HepG2 (cell line): ENCODE results near the gene CYP11A1. TPM values are rescaled to one million over a fixed set of nuclear protein-coding genes. Genes with fewer than 3 reads are reported as not detected.

Source experiments
- ATAC-seq: fragments of 200-7000 bp; cut with Tn5 transposase; 3 replicates; pipeline ENCODE4 v1.9.1; 2020; ENCODE audit warnings: mild to moderate bottlenecking, moderate library complexity
- BruUV-seq: library from RNA; stranded (reverse); fragments of 400-500 nt; replicated peaks from 2 replicates; lab custom pipeline; 2021; lab: Mats Ljungman, UMichigan
- CTCF ChIA-PET: fragments of 300-600 bp; formaldehyde crosslinking; extraction: SDS; loops from one replicate; lab custom pipeline; 2021; ENCODE audit warnings: low total read pairs, inconsistent platforms, low intra/inter-chr PET ratio; lab: Yijun Ruan, JAX
- POLR2A ChIA-PET: fragments of 350-600 bp; sonication (Branson Sonifier 250); formaldehyde crosslinking; loops from one replicate; lab custom pipeline; 2020; ENCODE audit warnings: antibody characterized with exemption, inconsistent platforms; lab: Yijun Ruan, JAX
- DNase-seq: peaks from one replicate; pipeline ENCODE4 v3.0.0-alpha.2; 2015; ENCODE audit warnings: low spot score
- FAIRE-seq: peaks from 3 replicates; lab custom pipeline; 2011; peaks lifted over from hg19 to GRCh38; lab: Jason Lieb, UNC
- H2AFZ ChIP-seq: one replicate; pipeline ENCODE4 v1.6.1; 2011; ENCODE audit warnings: low read length, inconsistent platforms
- H3K27ac ChIP-seq: fragments of 300-600 bp; 3 replicates; pipeline ENCODE4 v1.8.0; 2011; ENCODE audit warnings: mixed run types, mild to moderate bottlenecking, mixed read lengths, low read length, inconsistent platforms; ENCODE audit not compliant: insufficient read depth; ENCODE audit errors: extremely low read length
- H3K27me3 ChIP-seq, 2 experiments: fragments of 200-600 bp in 1 of 2; 2 replicates in 1 of 2; 3 replicates in 1 of 2; pipeline versions ENCODE4 v1.6.0 to v1.8.0; 2011; ENCODE audit warnings: low read length in 2 of 2, mild to moderate bottlenecking in 2 of 2, moderate library complexity in 2 of 2, inconsistent platforms in 1 of 2; ENCODE audit not compliant: insufficient read depth in 2 of 2, control insufficient read depth in 1 of 2
- H3K36me3 ChIP-seq, 2 experiments: fragments of 200-600 bp in 1 of 2; replicated peaks in 1 of 2; 2 replicates in 1 of 2; 3 replicates in 1 of 2; pipeline versions ENCODE4 v1.5.1 to v1.8.0; 2011; ENCODE audit warnings: low read length in 2 of 2, inconsistent platforms in 1 of 2; ENCODE audit not compliant: insufficient read depth in 2 of 2, control insufficient read depth in 1 of 2
- H3K4me1 ChIP-seq: 2 replicates; pipeline ENCODE4 v1.5.1; 2012; ENCODE audit warnings: low read length, inconsistent platforms; ENCODE audit not compliant: insufficient read depth
- H3K4me2 ChIP-seq: 2 replicates; pipeline ENCODE4 v1.6.0; 2011; ENCODE audit warnings: low read depth, low read length, inconsistent platforms
- H3K4me3 ChIP-seq, 3 experiments: fragments of 200-600 bp in 1 of 3; sonication (generic), shearing (Covaris generic) in 1 of 3; replicated peaks in 1 of 3; 2 replicates each; pipeline ENCODE4 v1.5.1; 2011 to 2016; ENCODE audit warnings: low read length in 3 of 3, inconsistent platforms in 2 of 3, low read depth in 2 of 3, mild to moderate bottlenecking in 2 of 3, control low read depth in 1 of 3, mixed read lengths in 1 of 3; ENCODE audit not compliant: insufficient read depth in 1 of 3
- H3K79me2 ChIP-seq: one replicate; pipeline ENCODE4 v1.6.1; 2011; ENCODE audit warnings: low read length, inconsistent platforms; ENCODE audit not compliant: insufficient read depth
- H3K9ac ChIP-seq: 2 replicates; pipeline ENCODE4 v1.6.0; 2011; ENCODE audit warnings: mild to moderate bottlenecking, low read depth, low read length, inconsistent platforms; ENCODE audit not compliant: insufficient read depth
- H3K9me3 ChIP-seq: 2 replicates; pipeline ENCODE4 v1.5.1; 2012; ENCODE audit warnings: mild to moderate bottlenecking, low read length
- H4K20me1 ChIP-seq: 2 replicates; pipeline ENCODE4 v1.6.0; 2011; ENCODE audit warnings: inconsistent platforms, mild to moderate bottlenecking, low read length, moderate library complexity; ENCODE audit not compliant: insufficient read depth
- BATF2 ChIP-seq: sonication (generic); formaldehyde crosslinking; IDR thresholded peaks from 2 replicates; pipeline ENCODE4 v1.8.0; 2022; ENCODE audit warnings: mild to moderate bottlenecking, missing genetic modification reagents, moderate library complexity
- EZH2 ChIP-seq: conservative IDR thresholded peaks from 2 replicates; pipeline ENCODE4 v1.6.1; 2012; ENCODE audit warnings: mild to moderate bottlenecking, low read depth, low read length, moderate library complexity
- GTF2F1 ChIP-seq: fragments of 150-350 bp; IDR thresholded peaks from 2 replicates; pipeline ENCODE4 v1.6.1; 2014; ENCODE audit warnings: low read length
- IRF9 ChIP-seq: sonication (generic); formaldehyde crosslinking; IDR thresholded peaks from 2 replicates; pipeline ENCODE4 v1.8.0; 2022; ENCODE audit warnings: missing genetic modification reagents, mild to moderate bottlenecking, borderline replicate concordance
- KDM2A ChIP-seq: sonication (generic); formaldehyde crosslinking; IDR thresholded peaks from 2 replicates; pipeline ENCODE4 v1.4.0; 2020; ENCODE audit warnings: low read depth, missing genetic modification reagents, borderline replicate concordance
- MIER2 ChIP-seq: IDR thresholded peaks from 2 replicates; pipeline ENCODE4 v1.6.1; 2016; ENCODE audit warnings: missing biosample characterization, missing genetic modification reagents
- PCBP1 ChIP-seq: fragments of 200-400 bp; formaldehyde crosslinking; IDR thresholded peaks from 2 replicates; pipeline ENCODE4 v1.6.1; 2017; ENCODE audit warnings: mild to moderate bottlenecking, low read depth, low read length, borderline replicate concordance
- SRF ChIP-seq: IDR thresholded peaks from 2 replicates; pipeline ENCODE4 v1.6.1; 2011; ENCODE audit warnings: mild to moderate bottlenecking, low read depth, low read length, moderate library complexity
- SRSF1 ChIP-seq: fragments of 200-400 bp; formaldehyde crosslinking; optimal IDR thresholded peaks from 2 replicates; pipeline ENCODE3; 2017; ENCODE audit warnings: mild to moderate bottlenecking, low read depth, low read length, moderate library complexity
- TFDP1 ChIP-seq: IDR thresholded peaks from 2 replicates; pipeline ENCODE4 v1.6.1; 2016; ENCODE audit warnings: missing compliant biosample characterization, missing genetic modification reagents, borderline replicate concordance
- UBTF ChIP-seq: sonication (generic); formaldehyde crosslinking; IDR thresholded peaks from 2 replicates; pipeline ENCODE4 v1.4.0; 2020; ENCODE audit warnings: mild to moderate bottlenecking, missing genetic modification reagents
- ZFP36 ChIP-seq: fragments of 150-350 bp; IDR thresholded peaks from 2 replicates; pipeline ENCODE4 v1.6.1; 2018; ENCODE audit warnings: borderline replicate concordance, low read length, low read depth; ENCODE audit not compliant: partially characterized antibody
- ZNF143 ChIP-seq: sonication (generic); formaldehyde crosslinking; IDR thresholded peaks from 2 replicates; pipeline ENCODE4 v1.4.0; 2020; ENCODE audit warnings: missing genetic modification reagents
- ZNF17 ChIP-seq: sonication (generic); formaldehyde crosslinking; IDR thresholded peaks from 2 replicates; pipeline ENCODE4 v1.5.0; 2020; ENCODE audit warnings: mild to moderate bottlenecking, missing genetic modification reagents
- ZNF382 ChIP-seq: sonication (generic); formaldehyde crosslinking; IDR thresholded peaks from 2 replicates; pipeline ENCODE4 v1.5.0; 2020; ENCODE audit warnings: missing genetic modification reagents, mild to moderate bottlenecking, borderline replicate concordance
- ZNF574 ChIP-seq: sonication (generic); formaldehyde crosslinking; IDR thresholded peaks from 2 replicates; pipeline ENCODE4 v1.4.0; 2020; ENCODE audit warnings: missing genetic modification reagents
- ZNF775 ChIP-seq: sonication (generic); formaldehyde crosslinking; IDR thresholded peaks from 2 replicates; pipeline ENCODE4 v1.4.0; 2020; ENCODE audit warnings: missing genetic modification reagents, mild to moderate bottlenecking, moderate library complexity, borderline replicate concordance
- ZNF790 ChIP-seq: sonication (generic); formaldehyde crosslinking; IDR thresholded peaks from 2 replicates; pipeline ENCODE4 v1.8.0; 2022; ENCODE audit warnings: missing genetic modification reagents, mild to moderate bottlenecking, borderline replicate concordance
- WGBS: methylation state at CpG from one replicate; pipeline ENCODE4 v1.1.6; 2017; ENCODE audit warnings: low lambda C conversion rate; 5-methylcytosine and 5-hydroxymethylcytosine counted together
- in situ Hi-C: cut with HindIII; loops from 2 replicates; pipeline ENCODE4 v1.10.0; 2017; ENCODE audit warnings: low pct_unique_long_range_greater_than_20kb; ENCODE audit not compliant: extremely low pct_ligation_motif_present
- intact Hi-C: fragments of 100-400 bp; cut with micrococcal nuclease; formaldehyde crosslinking; loops from one replicate; pipeline ENCODE4 v1.10.0; 2022; ENCODE audit not compliant: unreplicated experiment
- polyA plus RNA-seq, 8 experiments: library from polyadenylated mRNA; depleted of rRNA in 3 of 8; stranded (reverse) in 7 of 8; unstranded in 1 of 8; fragments of >200 nt; fragmentation: Illumina TruSeq in 4 of 8; extraction: Trizol in 4 of 8; gene quantifications; 2 replicates each; pipeline versions ENCODE4 v1.2.1 to v1.2.3, GENCODE V29; 2011 to 2016; ENCODE audit warnings: low read depth in 4 of 8, missing spikeins in 1 of 8, mixed read lengths in 1 of 8; ENCODE audit not compliant: insufficient read depth in 1 of 8
- total RNA-seq, 5 experiments: library from RNA; depleted of rRNA; stranded (reverse); fragments of >200 nt; fragmentation: Illumina TruSeq; extraction: Trizol; gene quantifications; 2 replicates each; pipeline ENCODE4 v1.2.3, GENCODE V29; 2016; ENCODE audit warnings: low read depth in 1 of 5

The CYP11A1 gene
- total and polyA plus RNA-seq, 2 of the 13 experiments (the other 11 are each of a cell fraction or from before 2014, with no cell fraction given), result 0.66 to 0.92 TPM

GRCh38 chr15:74294010-74294409 is 73.4 kb downstream of the CYP11A1 start:
- peaks cover 0 to 2% of the 10 kb centered on the region in 2 experiments; a peak in 2 of 5 replicates for H3K27me3 ChIP-seq
- in situ Hi-C loops, result no loop called here
- ChIA-PET POLR2A (no interaction called here), CTCF (no interaction called here)
- H3K9ac ChIP-seq, result no peak overlapping the region
- no peak overlapping the region for H3K27ac ChIP-seq
- H3K9me3 ChIP-seq, result no peaks in the 10 kb centered on the region
- H3K36me3 ChIP-seq, result no peaks in the 10 kb centered on the region
- H4K20me1 ChIP-seq, result peaks cover 1% of the 10 kb centered on the region; the same call in 1 of the 2 replicates
- no peak overlapping the region for H3K4me2 ChIP-seq
- intact Hi-C loops, result no loop called here
- ATAC-seq (no peak), DNase-seq (no peak), FAIRE-seq (no peak)
- no TSS peak for BruUV-seq
- H3K79me2 ChIP-seq, result no peaks in the 10 kb centered on the region
- no peak overlapping the region for H3K4me3 ChIP-seq
- H3K4me1 ChIP-seq, result no peaks in the 10 kb centered on the region
- WGBS, result 0% methylated on average over 1 of the region's 1 CpG
- no peak overlapping the region for H2AFZ ChIP-seq
- TF ChIP-seq GTF2F1 (no peak), KDM2A (CRISPR knock-in tag) (no peak), SRSF1 (no peak), ZNF143 (CRISPR knock-in tag) (no peak), ZNF574 (CRISPR knock-in tag) (no peak), UBTF (CRISPR knock-in tag) (no peak), SRF (no peak), ZNF17 (CRISPR knock-in tag) (no peak), ZNF775 (CRISPR knock-in tag) (no peak), EZH2 (no peak), BATF2 (CRISPR knock-in tag) (no peak), MIER2 (no peak), PCBP1 (no peak), ZNF382 (no peak), ZFP36 (no peak), ZNF790 (no peak), IRF9 (CRISPR knock-in tag) (no peak), TFDP1 (no peak)
